Stimulated activated CD8-positive, alpha-beta memory T cell treated with anti-CD3 and anti-CD28 coated beads, Interleukin-7, amount 100 ng/mL, for 24 hours (primary cell): ENCODE measurements around the gene MTREX.
"Not testable (repeated sequence)": the region's sequence is repeated elsewhere in the genome, so short reads cannot be mapped to it uniquely, and the experiment has no call there.

Experiments
- DNase-seq: peaks from one replicate; pipeline ENCODE4 v3.0.0-alpha.2; 2020; ENCODE audit warnings: low read depth

The MTREX gene

GRCh38 chr5:55307383-55308253 is at the start of gene MTREX, which contains the start of gene DHX29:
Gene MTREX, plus strand, starts transcription at chr5:55307989. Its CDS starts 25 bp downstream, at chr5:55308014.
Gene DHX29, minus strand, starts transcription at chr5:55307694. Its CDS starts 121 bp downstream, at chr5:55307573.
- DNase-seq: peak; percentile 71

GRCh38 chr5:55258339-55258738 is 49.5 kb upstream of the MTREX start:
- DNase-seq: no peak

GRCh38 chr5:55276771-55277170 is 31.0 kb upstream of the MTREX start:
- DNase-seq: no peak

- no peak for DNase-seq
Observed at GRCh38 chr5:55278778-55279177, 29.0 kb upstream of the MTREX start.

- no peak for DNase-seq
Observed at GRCh38 chr5:55286411-55286933, 21.3 kb upstream of the MTREX start.

- no peak for DNase-seq
Observed at GRCh38 chr5:55289808-55290207, 18.0 kb upstream of the MTREX start.

GRCh38 chr5:55290991-55291390 is 16.8 kb upstream of the MTREX start:
- no peak for DNase-seq

GRCh38 chr5:55294935-55295334 is 12.9 kb upstream of the MTREX start:
- DNase-seq: no peak

GRCh38 chr5:55300890-55301289 is 6.9 kb upstream of the MTREX start:
- DNase-seq: no peak

- DNase-seq: no peak
Observed at GRCh38 chr5:55303238-55303690, 4.5 kb upstream of the MTREX start.

GRCh38 chr5:55304584-55304983 is 3.2 kb upstream of the MTREX start:
- no peak for DNase-seq

GRCh38 chr5:55305345-55305744 is 2.4 kb upstream of the MTREX start:
- no peak for DNase-seq

- DNase-seq: no peak
Observed at GRCh38 chr5:55306641-55307382, 977 bp upstream of the MTREX start.

- DNase-seq: no peak
Observed at GRCh38 chr5:55308254-55308836, 556 bp downstream of the MTREX start.

- no peak for DNase-seq
Observed at GRCh38 chr5:55313870-55314617, 6.3 kb downstream of the MTREX start.

GRCh38 chr5:55316289-55316688 is 8.5 kb downstream of the MTREX start:
- DNase-seq: no peak

GRCh38 chr5:55316837-55317236 is 9.0 kb downstream of the MTREX start:
- no peak for DNase-seq

GRCh38 chr5:55318237-55318636 is 10.4 kb downstream of the MTREX start:
- DNase-seq: not testable (repeated sequence)

GRCh38 chr5:55319491-55319890 is 11.7 kb downstream of the MTREX start:
- no peak for DNase-seq

GRCh38 chr5:55320571-55320970 is 12.8 kb downstream of the MTREX start:
- DNase-seq: no peak

- DNase-seq: no peak
Observed at GRCh38 chr5:55324006-55324405, 16.2 kb downstream of the MTREX start.
